Nephron progenitor cell (in vitro differentiated cells): ENCODE measurements around the gene CYP20A1.
A peak's percentile ranks its signal among the peaks of the same experiment; 100 is the strongest.
"Not testable (repeated sequence)": the region's sequence is repeated elsewhere in the genome, so short reads cannot be mapped to it uniquely, and the experiment has no call there.

Source experiments
- DNase-seq: peaks from one replicate; pipeline ENCODE4 v3.0.0; 2021
- H3K27ac Mint-ChIP-seq: 2 replicates; pipeline ENCODE4 v1.8.0; 2021; ENCODE audit warnings: mild to moderate bottlenecking, moderate library complexity, mixed read lengths
- H3K27me3 Mint-ChIP-seq: 2 replicates; pipeline ENCODE4 v1.8.0; 2021; ENCODE audit warnings: mild to moderate bottlenecking, low read depth, mixed read lengths; ENCODE audit not compliant: poor library complexity
- H3K36me3 Mint-ChIP-seq: 2 replicates; pipeline ENCODE4 v1.8.0; 2021; ENCODE audit warnings: low read depth, mixed read lengths
- H3K4me1 Mint-ChIP-seq: 2 replicates; pipeline ENCODE4 v1.8.0; 2021; ENCODE audit warnings: mixed read lengths
- H3K4me3 Mint-ChIP-seq: 2 replicates; pipeline ENCODE4 v1.8.0; 2021; ENCODE audit warnings: mild to moderate bottlenecking, moderate library complexity, mixed read lengths
- H3K9me3 Mint-ChIP-seq: 2 replicates; pipeline ENCODE4 v1.8.0; 2021; ENCODE audit warnings: mild to moderate bottlenecking, moderate library complexity, mixed read lengths
- CTCF ChIP-seq: fragments of 200-600 bp; sonication (generic); IDR thresholded peaks from 2 replicates; pipeline ENCODE4 v1.5.0; 2021; ENCODE audit warnings: antibody characterized with exemption

Gene CYP20A1

GRCh38 chr2:203240491-203240890, 1.7 kb downstream of the CYP20A1 start:
- Mint-ChIP-seq H3K4me1 (peaks cover 17% of the 10 kb centered on the region), H3K9me3 (no peaks in the 10 kb centered on the region), H3K4me3 (peak overlapping the region; percentile 92), H3K36me3 (peaks cover 44% of the 10 kb centered on the region), H3K27me3 (no peaks in the 10 kb centered on the region), H3K27ac (no peak overlapping the region)
- no peak for TF ChIP-seq CTCF
- no peak for DNase-seq

GRCh38 chr2:203242518-203242917, 3.7 kb downstream of the CYP20A1 start:
- Mint-ChIP-seq H3K9me3 (no peaks in the 10 kb centered on the region), H3K27ac (no peak overlapping the region)

GRCh38 chr2:203246646-203247045, 7.8 kb downstream of the CYP20A1 start:
- Mint-ChIP-seq H3K4me3 (no peak overlapping the region), H3K36me3 (peaks cover 67% of the 10 kb centered on the region), H3K27ac (no peak overlapping the region), H3K27me3 (no peaks in the 10 kb centered on the region), H3K4me1 (no peaks in the 10 kb centered on the region), H3K9me3 (no peaks in the 10 kb centered on the region)
- TF ChIP-seq CTCF: no peak
- no peak for DNase-seq

More at GRCh38 chr2:203242518-203242917, 3.7 kb downstream of the CYP20A1 start:
- H3K4me3 Mint-ChIP-seq: no peak overlapping the region
- no peak for DNase-seq
- H3K36me3 Mint-ChIP-seq: peaks cover 58% of the 10 kb centered on the region
- TF ChIP-seq CTCF: no peak
- H3K27me3 Mint-ChIP-seq: no peaks in the 10 kb centered on the region
- peaks cover 17% of the 10 kb centered on the region for H3K4me1 Mint-ChIP-seq

GRCh38 chr2:203252818-203253217, 14.0 kb downstream of the CYP20A1 start:
- Mint-ChIP-seq H3K4me1 (no peaks in the 10 kb centered on the region), H3K27ac (peak overlapping the region; percentile 72), H3K27me3 (no peaks in the 10 kb centered on the region), H3K36me3 (peaks cover 73% of the 10 kb centered on the region), H3K4me3 (no peak overlapping the region), H3K9me3 (no peaks in the 10 kb centered on the region)
- no peak for TF ChIP-seq CTCF
- no peak for DNase-seq

GRCh38 chr2:203253422-203254095, 14.7 kb downstream of the CYP20A1 start:
- not testable (repeated sequence) for H3K4me1 Mint-ChIP-seq, H3K27me3 Mint-ChIP-seq, DNase-seq, H3K4me3 Mint-ChIP-seq, H3K9me3 Mint-ChIP-seq
- Mint-ChIP-seq H3K27ac (peak overlapping the region; percentile 64), H3K36me3 (peaks cover 76% of the 10 kb centered on the region)

GRCh38 chr2:203261326-203262159, 22.7 kb downstream of the CYP20A1 start:
- Mint-ChIP-seq H3K27me3 (no peaks in the 10 kb centered on the region), H3K27ac (peak overlapping the region; percentile 70), H3K4me3 (no peak overlapping the region), H3K9me3 (no peaks in the 10 kb centered on the region), H3K4me1 (no peaks in the 10 kb centered on the region), H3K36me3 (peaks cover 67% of the 10 kb centered on the region)
- DNase-seq: no peak
- no peak for TF ChIP-seq CTCF
